Kidney (tissue), 14 donors: ENCODE results near the gene BCAS3. TPM values are rescaled to one million over a fixed set of nuclear protein-coding genes. Genes with fewer than 3 reads are reported as not detected.

Experiments used
- DNase-seq, 5 donors: peaks; one replicate each; pipeline ENCODE4 v3.0.0-alpha.2; 2013 to 2020
- FAIRE-seq: peaks from 2 replicates; lab custom pipeline; 2012; peaks lifted over from hg19 to GRCh38; lab: Jason Lieb, UNC
- H3K27ac ChIP-seq, 2 donors: one replicate each; pipeline ENCODE4 v1.7.0; 2013; ENCODE audit warnings: low read depth in 2 of 2, low read length in 2 of 2, inconsistent platforms in 1 of 2
- H3K27me3 ChIP-seq: one replicate; pipeline ENCODE4 v1.7.1; 2013; ENCODE audit warnings: low read length, inconsistent platforms; ENCODE audit not compliant: control insufficient read depth, insufficient read depth
- H3K36me3 ChIP-seq, 3 donors: one replicate each; pipeline versions ENCODE4 v1.7.0 to v1.7.1; 2013; ENCODE audit warnings: low read length in 3 of 3, control low read depth in 1 of 3, inconsistent platforms in 1 of 3; ENCODE audit not compliant: insufficient read depth in 3 of 3, control insufficient read depth in 2 of 3
- H3K4me1 ChIP-seq, 3 donors: one replicate each; pipeline versions ENCODE4 v1.7.0 to v1.7.1; 2013; ENCODE audit warnings: low read length in 3 of 3, inconsistent platforms in 1 of 3, low read depth in 1 of 3; ENCODE audit not compliant: control insufficient read depth in 2 of 3, insufficient read depth in 2 of 3
- H3K4me3 ChIP-seq, 3 donors: one replicate each; pipeline versions ENCODE4 v1.7.0 to v1.8.1; 2013; ENCODE audit warnings: low read length in 3 of 3, control low read depth in 1 of 3, inconsistent platforms in 1 of 3
- H3K9ac ChIP-seq, 3 donors: one replicate each; pipeline versions ENCODE4 v1.7.0 to v1.7.1; 2013; ENCODE audit warnings: low read length in 3 of 3, control low read depth in 1 of 3, inconsistent platforms in 1 of 3
- H3K9me3 ChIP-seq, 3 donors: one replicate each; pipeline versions ENCODE4 v1.7.0 to v1.7.1; 2013; ENCODE audit warnings: low read length in 3 of 3, control low read depth in 1 of 3, inconsistent platforms in 1 of 3; ENCODE audit not compliant: control insufficient read depth in 2 of 3, insufficient read depth in 1 of 3
- CTCF ChIP-seq: IDR thresholded peaks from 3 replicates; pipeline ENCODE4 v1.5.1; 2012; ENCODE audit warnings: mild to moderate bottlenecking, moderate library complexity, borderline replicate concordance; ENCODE audit not compliant: insufficient read depth; ENCODE audit errors: extremely low read depth
- intact Hi-C: fragments of 100-400 bp; cut with DNase I; formaldehyde crosslinking; loops from one replicate; pipeline ENCODE4 v1.11.1; 2022
- polyA plus RNA-seq: library from polyadenylated mRNA; stranded (reverse); fragments of 350-450 nt; fragmentation: Illumina TruSeq; extraction: RNeasy Lipid Tissue Mini Kit (QIAGEN cat#74804); gene quantifications from one replicate; pipeline ENCODE4 v1.2.3, GENCODE V29; 2014; ENCODE audit warnings: low read depth, low replicate concordance; ENCODE audit not compliant: insufficient read depth
- total RNA-seq: library from RNA; stranded (reverse); fragmentation: NEBNext Ultra II Directional; extraction: Animal tissue kit (Norgen Biotek cat#: 25700); gene quantifications from one replicate; pipeline ENCODE4 v1.2.1, GENCODE V29; 2021
- donor health status: control.
- donor health status: control.
- donor health status: control.
- donor health status: control.
- donor health status: control.
- donor health status: DM: yes; HTN: yes; CAD: no.
- donor health status: Normal renal cell carcinoma (clear cell type).

The BCAS3 gene
- total and polyA plus RNA-seq, 2 donors from 2014 or later = 18.3 to 44.1 TPM

DNA sequence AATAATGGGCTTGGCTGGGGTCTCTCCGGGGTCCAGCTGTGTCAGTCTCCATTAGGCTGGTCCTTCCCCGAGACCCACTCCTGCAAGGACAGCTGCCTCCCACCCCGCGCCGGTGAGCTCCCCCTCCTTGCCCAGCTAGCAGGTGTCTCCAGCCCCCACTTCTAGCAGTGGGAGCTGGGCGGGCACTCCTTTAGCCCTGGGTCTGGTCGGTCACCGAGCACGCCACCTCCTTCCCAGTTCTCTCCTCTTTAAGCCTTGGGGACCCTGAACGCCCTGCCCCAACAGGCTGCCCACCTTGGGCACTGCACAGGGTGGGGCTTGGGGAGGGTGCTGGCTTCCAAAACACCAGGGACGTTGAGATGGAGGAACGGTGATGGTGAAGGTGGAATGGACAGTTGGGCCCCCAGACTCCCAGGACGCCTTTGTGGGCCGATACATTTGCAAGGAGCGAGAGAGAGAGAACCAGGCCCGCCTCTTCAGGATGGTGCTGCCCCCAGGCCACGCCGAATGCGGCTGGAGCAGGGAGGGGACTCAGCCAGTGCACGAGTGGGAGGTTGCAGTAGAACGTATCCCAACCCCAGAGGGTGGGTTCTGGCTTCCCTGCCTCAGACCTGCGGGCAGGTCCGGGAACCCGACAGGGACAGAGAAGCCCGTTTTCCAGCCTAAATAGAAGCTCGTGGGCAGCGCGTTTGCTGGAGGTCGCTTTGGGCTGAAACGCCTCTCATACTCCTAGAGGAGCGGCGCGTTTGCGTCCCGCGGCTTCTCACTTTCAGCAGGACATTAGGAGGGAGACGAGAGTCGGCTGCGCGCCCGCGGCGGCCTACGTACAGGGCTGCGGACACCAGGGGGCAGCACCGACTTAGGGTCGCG, 732.7 kb downstream of the BCAS3 start:
- H3K27me3 ChIP-seq = peaks cover 10% of the 10 kb centered on the region
- H3K4me3 ChIP-seq = peak overlapping the region; percentile 20 to 51 (median 44)

GRCh38 chr17:61411011-61411260, 733.3 kb downstream of the BCAS3 start:
- Histone ChIP-seq H3K36me3 (peaks cover 0 to 10% (median 3%) of the 10 kb centered on the region in 3 donors), H3K4me1 (peaks cover 0 to 21% (median 8%) of the 10 kb centered on the region in 3 donors), H3K9ac (peak overlapping the region in 1 of 3 donors; percentile 52), H3K27ac (peak overlapping the region; percentile 93 to 94), H3K4me3 (peak overlapping the region in 2 of 3 donors; percentile 57 to 60), H3K27me3 (peaks cover 10% of the 10 kb centered on the region), H3K9me3 (no peaks in the 10 kb centered on the region)
- no peak for TF ChIP-seq CTCF
- intact Hi-C loops = loop anchor here (10.0 kb wide), 1 partner anchor 434 kb away; no protein-coding TSS in a partner anchor
- FAIRE-seq (no peak), DNase-seq (no peak)

More for the DNA sequence above, 732.7 kb downstream of the BCAS3 start:
- H3K9me3 ChIP-seq = no peaks in the 10 kb centered on the region
- FAIRE-seq (no peak), DNase-seq (peak; percentile 88 to 94 (median 92))
- H3K36me3 ChIP-seq = peaks cover 0 to 10% (median 4%) of the 10 kb centered on the region in 3 donors
- peak; percentile 64 for TF ChIP-seq CTCF
- peaks cover 0 to 23% (median 8%) of the 10 kb centered on the region in 3 donors for H3K4me1 ChIP-seq
- peak overlapping the region; percentile 93 to 94 for H3K27ac ChIP-seq
- H3K9ac ChIP-seq = peak overlapping the region; percentile 30 to 55 (median 52)
- intact Hi-C loops = loop anchor here (10.0 kb wide), 1 partner anchor 434 kb away; no protein-coding TSS in a partner anchor

GRCh38 chr17:61411261-61412142, 733.9 kb downstream of the BCAS3 start:
- intact Hi-C loops = loop anchor here (10.0 kb wide), 1 partner anchor 433 kb away; no protein-coding TSS in a partner anchor
- Histone ChIP-seq H3K4me1 (peaks cover 0 to 21% (median 8%) of the 10 kb centered on the region in 3 donors), H3K36me3 (peaks cover 0 to 10% (median 3%) of the 10 kb centered on the region in 3 donors), H3K9me3 (no peaks in the 10 kb centered on the region), H3K27me3 (peaks cover 10% of the 10 kb centered on the region), H3K4me3 (peak overlapping the region; percentile 36 to 60 (median 57)), H3K9ac (peak overlapping the region in 2 of 3 donors; percentile 51 to 69), H3K27ac (peak overlapping the region; percentile 93 to 94)
- TF ChIP-seq CTCF = no peak
- DNase-seq (peak; percentile 77 to 90 (median 88)), FAIRE-seq (no peak)
